ENCODE measurements around the gene SAP130.

- TF ChIP-seq CTCF (conservative IDR thresholded peaks at IDR 0.05 in 1 of 2, IDR thresholded peaks at IDR 0.05 in 1 of 2; ENCODE audit: extremely low read depth in 1 of 2, insufficient read depth in 1 of 2, low read depth in 1 of 2, low read length in 2 of 2) (no peak), EZH2 (IDR thresholded peaks at IDR 0.05; ENCODE audit: borderline replicate concordance, low read length) (no peak)
Observed at GRCh38 chr2:127911737-127912136, 116.1 kb downstream of the SAP130 start.
